ENCODE results near the gene KDM5B.

KDM5B gene

GRCh38 chr1:202684716-202685115 is 123.5 kb downstream of the KDM5B start:
- no peak for DNase-seq

DNA sequence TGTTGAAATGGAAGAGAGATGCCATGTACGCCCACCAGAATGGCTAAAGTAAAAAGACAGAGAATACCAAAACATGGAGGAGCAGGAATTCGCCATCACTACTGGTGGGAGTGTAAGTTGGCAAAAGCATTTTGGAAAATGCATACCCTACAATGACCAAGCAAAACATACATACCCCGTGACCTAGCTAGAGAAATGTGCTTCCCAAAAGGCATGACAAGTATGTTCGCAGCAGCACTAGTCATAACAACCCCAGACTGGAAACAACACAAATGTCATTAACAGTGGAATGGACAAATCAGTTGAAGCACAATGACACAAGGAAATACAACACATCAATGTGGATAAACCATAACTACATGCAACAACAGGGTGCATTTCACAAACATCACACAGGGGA is 125.2 kb downstream of the KDM5B start:
- DNase-seq = no peak

DNA sequence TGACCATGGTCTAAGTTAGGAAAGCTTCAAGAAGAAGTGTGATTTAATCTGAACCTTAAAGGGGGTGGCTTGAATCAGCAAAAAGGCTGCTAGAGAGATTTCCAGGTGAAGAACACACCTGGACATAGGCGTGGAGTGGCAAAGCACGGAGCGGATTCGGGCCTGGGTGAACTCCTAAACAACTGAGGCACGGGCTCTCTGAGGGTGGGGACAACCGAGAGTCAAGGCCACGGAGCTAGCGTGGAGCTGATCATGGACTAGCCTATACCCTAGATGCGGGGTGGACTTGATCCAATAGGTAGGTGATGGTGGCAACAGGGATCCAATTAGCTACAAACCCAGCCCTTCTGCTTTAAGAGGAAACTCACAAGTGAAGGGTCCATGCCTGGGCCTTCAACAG is 125.7 kb downstream of the KDM5B start:
- DNase-seq = no peak

DNA sequence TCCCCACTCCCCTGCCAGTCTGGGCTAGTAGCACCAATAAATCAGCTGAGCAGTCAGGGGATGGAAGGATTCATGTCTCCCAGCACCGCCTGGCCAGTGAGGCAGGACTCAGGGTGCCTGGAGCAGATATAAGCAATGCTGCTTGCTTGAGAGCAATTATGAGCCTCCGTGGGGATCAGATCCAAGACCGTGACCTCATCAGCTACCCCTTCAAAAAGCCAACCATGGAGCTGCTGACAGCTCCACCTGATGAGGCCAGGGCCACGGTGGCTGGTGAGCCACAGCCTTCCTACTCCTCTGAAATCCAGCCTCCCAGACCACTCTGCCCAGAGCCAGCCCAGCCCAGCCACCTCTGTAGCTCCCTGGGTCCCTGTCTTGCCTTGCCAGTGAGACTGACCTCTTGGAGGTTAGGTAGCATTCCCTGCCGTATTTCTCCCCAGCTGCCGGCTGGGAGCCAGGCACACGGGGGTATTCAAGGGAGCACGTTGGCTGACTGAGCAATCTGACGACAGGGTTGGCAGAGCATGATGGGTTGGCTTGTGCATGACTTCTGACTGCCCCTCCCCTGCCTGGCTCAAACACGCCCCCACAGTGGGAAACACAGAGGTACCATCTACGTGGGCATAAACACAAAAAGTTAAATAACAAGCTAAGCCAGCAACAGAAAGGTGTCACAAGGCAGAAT is 126.3 kb downstream of the KDM5B start:
- no peak for DNase-seq

DNA sequence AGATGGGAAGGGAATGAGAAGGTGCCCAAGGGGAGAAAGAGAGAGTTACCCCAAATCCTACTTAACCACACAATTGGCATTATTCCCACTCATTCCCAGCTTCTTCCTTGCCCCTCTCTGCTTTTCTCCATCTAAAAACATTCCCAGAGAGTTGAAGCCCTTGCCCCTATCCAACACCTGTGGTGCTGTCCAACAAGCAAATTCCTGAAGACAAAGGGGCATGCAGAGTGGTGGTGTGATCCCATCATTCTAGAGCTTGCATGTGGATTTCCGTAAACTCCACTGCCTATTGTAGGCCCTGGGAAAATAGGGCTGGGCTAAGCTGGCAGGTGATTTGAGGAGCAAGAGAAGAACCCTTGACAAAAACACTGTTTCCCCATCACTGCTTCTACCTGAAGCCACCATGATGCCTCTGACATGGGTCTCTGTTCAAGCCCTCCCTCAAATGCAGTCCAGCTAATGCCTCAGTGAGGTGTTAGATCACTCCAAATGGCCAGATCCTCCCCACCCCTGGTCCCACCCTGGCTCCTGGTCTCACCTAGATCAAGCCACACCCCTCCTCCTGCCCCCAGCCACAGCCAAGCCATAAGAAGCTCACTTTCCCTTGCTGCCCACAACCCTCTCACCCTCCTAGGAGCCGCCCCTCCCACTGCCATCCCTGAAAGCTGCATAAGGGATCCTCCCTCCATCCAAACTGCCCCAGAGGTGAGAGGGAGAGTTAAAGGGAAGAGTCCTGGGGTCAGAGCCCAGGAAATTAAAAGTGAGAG is 127.5 kb downstream of the KDM5B start:
- no peak for DNase-seq

DNA sequence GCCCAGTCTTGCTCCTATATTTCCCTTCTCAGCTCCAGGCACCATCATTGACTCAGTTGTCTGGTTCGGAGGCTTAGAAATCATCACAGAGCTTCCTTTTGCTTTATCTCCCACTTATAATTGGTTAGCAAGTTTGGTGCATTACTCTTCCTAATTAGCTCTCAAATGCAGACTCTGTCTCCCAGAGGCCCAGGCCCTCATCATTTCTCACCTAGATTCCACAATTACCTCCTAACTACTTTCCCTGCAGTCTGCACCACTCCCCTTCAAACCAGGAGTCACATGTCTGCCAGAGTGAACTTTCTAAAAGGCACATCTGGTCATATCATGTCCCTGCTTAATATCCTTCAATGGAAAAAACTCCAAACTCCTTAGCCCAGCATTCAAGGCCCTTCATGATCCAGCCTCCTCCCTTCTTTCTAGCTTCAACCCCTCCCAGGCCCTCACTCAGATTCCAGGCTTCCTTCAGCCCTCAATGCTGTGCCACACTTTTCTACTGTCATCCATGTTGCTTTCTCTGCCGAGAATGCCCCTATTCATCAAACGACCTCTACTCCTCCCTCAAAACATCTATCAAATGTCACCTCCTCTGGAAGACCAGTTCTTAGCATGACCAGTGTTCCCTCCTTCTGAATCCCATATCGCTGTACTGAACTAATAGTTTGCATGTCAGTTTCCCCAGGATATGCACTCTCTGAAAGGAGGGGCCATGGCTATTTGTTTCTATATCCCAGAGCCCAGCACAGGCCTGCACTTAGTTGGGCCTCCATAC is 128.6 kb downstream of the KDM5B start:
- DNase-seq = no peak

GRCh38 chr1:202677433-202677832 is 130.8 kb downstream of the KDM5B start:
- no peak for DNase-seq

Measured in stimulated activated CD4-positive, alpha-beta T cell treated with anti-CD3 and anti-CD28 coated beads, Interleukin-2, amount 100 ng/mL, for 24 hours (primary cell).